H1 (cell line): Measurements from ENCODE around the gene OBSCN. TPM values are rescaled to one million over a fixed set of nuclear protein-coding genes. Genes with fewer than 3 reads are reported as not detected.

Experiments
- CBX8 ChIP-seq: fragments of 300-800, 300-1000 bp; sonication (generic); IDR thresholded peaks from 2 replicates; pipeline ENCODE4 v1.7.1; 2016; ENCODE audit warnings: low read depth, low read length, borderline replicate concordance
- CHD7 ChIP-seq: fragments of 300-600 bp; sonication (generic); IDR thresholded peaks from 2 replicates; pipeline ENCODE4 v1.7.1; 2012; ENCODE audit warnings: low read length, moderate library complexity, mild to moderate bottlenecking, inconsistent platforms; ENCODE audit not compliant: insufficient replicate concordance
- POLR2AphosphoS5 ChIP-seq: IDR thresholded peaks from 2 replicates; pipeline ENCODE4 v1.6.1; 2011; ENCODE audit warnings: low read depth, low read length
- SP2 ChIP-seq: IDR thresholded peaks from 2 replicates; pipeline ENCODE4 v1.6.1; 2012; ENCODE audit warnings: mild to moderate bottlenecking, low read length, inconsistent platforms
- polyA plus RNA-seq, 7 experiments: library from polyadenylated mRNA; depleted of rRNA in 3 of 7; stranded (reverse) in 5 of 7; unstranded in 2 of 7; fragments of >200 nt in 5 of 7; fragments of 200-250 nt in 2 of 7; gene quantifications; 1 replicate in 5 of 7; 2 replicates in 1 of 7; 4 replicates in 1 of 7; pipeline versions ENCODE4 v1.2.1 to v1.2.3, GENCODE V29; 2011 to 2013; ENCODE audit warnings: missing spikeins in 2 of 7, mixed read lengths in 2 of 7
- total RNA-seq: library from RNA; stranded (reverse); fragmentation: NEBNext Ultra II Directional; extraction: Animal tissue kit (Norgen Biotek cat#: 25700); gene quantifications from 2 replicates; pipeline ENCODE4 v1.2.1, GENCODE V29; 2021

Gene OBSCN
- total and polyA plus RNA-seq, 2 of the 8 experiments (the other 6 are each of a cell fraction or from before 2014, with no cell fraction given), result 7.5 to 28.4 TPM

GRCh38 chr1:228176024-228176395 lies 31.8 kb upstream of the OBSCN start (continued):
- TF ChIP-seq CHD7 (no peak), POLR2AphosphoS5 (no peak), SP2 (no peak), CBX8 (no peak)
